HG02678 (cell line): ENCODE results near the gene KCNB1.

ENCODE experiments used
- ATAC-seq: cut with Tn5 transposase; IDR thresholded peaks from one replicate; pipeline ENCODE4 v1.9.1; 2021; ENCODE audit warnings: mild to moderate bottlenecking, moderate library complexity; ENCODE audit not compliant: unreplicated experiment

The KCNB1 gene

GRCh38 chr20:49501917-49502316 is 19.4 kb upstream of the KCNB1 start:
- ATAC-seq = no peak

- no peak for ATAC-seq
Observed at GRCh38 chr20:49497398-49497669, 14.9 kb upstream of the KCNB1 start.

DNA sequence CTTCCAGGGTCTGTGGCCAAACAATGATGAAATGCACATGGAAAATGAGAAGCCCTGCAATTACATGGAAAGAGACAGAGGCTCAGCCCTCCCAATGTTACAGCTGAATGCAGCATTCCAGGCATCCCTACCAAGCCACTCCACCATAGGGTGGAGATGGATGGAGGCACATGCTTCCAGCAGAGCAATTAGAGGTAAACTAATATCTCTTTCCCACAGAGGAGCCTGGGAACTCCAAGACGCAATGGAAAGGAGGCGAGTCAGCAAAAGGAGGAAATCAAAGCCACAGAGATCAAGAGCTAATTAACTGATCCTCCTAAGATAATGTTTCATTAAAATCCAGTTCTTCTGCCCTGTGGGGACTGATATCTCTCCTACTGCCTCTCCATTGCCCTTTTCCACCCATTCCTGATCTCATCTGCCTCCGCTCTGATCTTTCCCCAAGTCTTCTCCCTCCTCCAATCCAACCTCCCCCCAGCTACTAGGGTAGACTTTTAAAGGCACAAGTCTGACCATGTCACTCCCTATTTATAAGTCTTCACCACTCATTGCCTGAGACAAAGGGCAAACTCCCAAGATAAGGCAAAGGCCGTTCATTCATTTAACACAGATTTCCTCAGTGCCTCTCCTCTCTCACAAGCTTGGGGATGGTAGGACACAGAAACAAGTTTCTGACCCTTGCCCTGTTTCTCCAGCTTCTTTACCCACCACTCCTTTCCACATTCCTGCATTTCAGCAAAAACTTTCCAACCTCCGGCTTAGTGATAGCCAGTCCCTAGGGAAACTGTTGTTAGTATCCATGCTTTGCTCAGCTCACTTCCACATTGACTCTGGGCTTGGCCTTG is 14.3 kb upstream of the KCNB1 start:
- ATAC-seq = no peak

GRCh38 chr20:49496043-49496442 is 13.6 kb upstream of the KCNB1 start:
- ATAC-seq = no peak

GRCh38 chr20:49490689-49491088 is 8.2 kb upstream of the KCNB1 start:
- ATAC-seq = no peak

DNA sequence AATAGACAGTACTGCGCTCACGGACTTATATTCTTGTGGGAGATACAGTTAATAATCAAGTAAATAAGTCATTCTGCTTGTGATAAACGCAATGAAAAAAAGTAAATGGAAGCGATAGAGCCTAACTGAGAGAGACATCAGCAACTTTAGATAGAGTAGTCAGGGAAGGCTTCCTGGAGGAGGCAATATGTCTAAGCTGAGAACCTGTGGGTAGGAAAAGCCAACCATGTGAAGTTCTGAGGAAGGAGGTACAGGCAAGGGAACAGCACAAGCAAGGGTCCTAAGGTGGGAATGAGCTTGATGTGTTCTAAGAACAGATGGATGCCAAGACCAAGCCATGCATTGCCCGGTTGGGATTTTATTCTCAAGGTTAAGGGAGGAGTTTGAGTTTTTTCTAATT is 7.2 kb upstream of the KCNB1 start:
- ATAC-seq = no peak

DNA sequence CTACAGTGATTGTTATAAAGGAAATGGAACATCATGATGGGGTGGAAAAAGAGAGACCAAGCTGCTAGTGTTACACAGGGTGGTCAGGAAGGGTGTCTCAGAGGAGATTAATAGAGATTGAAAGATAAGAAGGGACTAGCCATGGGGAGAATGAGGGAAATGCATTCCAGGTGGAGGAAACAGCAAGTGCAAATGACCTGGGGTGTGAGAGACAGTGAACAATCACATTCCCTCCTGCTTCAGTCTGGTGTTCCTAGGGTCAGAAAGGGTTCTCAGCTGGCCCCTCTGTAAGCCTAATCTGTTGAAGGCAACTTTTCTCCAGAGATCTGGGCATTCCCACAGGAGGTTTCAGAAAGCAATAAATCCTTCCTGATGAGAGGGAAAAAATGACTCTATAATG is 3.6 kb upstream of the KCNB1 start:
- ATAC-seq = no peak

DNA sequence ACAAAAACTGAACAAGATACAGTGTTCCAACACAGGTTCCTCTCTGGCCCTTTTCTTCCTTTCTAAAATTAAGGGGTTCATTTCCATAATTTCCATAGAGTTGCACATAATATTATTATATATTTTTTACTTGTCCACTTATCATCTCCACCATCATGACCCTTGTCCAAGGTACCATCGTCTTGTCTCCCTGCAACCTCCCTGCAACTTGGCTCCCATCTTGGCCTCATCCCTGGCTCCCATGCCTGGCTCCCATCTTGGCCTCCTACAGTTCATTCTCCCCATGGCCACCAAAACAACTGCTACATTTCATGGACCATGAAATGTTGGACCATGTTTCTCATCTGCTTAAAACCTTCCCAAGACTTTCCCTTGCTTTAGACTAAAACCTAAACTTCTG is 3.1 kb upstream of the KCNB1 start:
- no peak for ATAC-seq

DNA sequence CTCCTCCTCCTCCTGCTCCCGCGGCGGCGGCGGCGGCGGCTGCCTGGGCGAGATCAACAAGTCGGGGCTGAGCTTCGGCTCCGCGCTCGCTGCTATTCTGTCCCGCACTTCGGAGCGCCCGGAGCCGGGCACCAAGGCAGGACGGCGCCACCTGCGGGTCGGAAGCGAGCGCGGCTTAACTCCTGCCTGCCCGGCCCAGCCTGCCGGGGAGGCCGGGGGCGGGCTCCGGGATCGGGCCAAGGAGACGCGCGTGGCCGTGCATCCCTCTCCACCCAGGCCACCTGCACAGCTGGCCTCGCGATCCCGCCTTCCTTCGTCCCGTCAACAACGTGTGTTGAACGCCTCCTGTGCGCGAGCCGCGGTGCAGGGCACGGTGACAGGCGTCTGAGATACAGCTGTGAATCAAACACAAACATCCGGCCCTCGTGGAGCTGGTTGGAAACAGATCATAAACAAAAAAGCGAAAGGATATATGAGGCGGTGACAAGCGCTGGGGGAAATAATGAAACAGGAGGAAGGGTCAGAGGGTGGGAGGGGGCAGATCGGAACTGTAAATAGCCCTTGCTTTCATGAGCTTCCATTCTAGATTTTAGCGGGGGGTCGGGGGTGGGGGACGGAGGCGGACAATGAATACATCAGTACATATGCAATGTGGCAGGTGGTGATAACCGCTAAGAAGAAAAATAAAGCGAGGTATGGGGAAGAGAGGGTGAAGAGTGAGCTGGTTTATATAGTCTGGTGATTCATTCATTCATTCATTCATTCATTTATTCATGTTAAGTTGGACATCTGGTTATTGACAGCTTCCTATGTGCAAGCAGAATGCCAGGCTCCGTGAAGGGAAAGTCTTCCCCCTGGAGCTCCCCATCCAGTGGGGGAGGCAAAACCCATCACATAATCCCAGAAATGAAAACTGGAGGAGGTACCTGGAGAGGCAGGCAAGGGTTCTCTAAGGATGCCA is 2.0 kb upstream of the KCNB1 start:
- no peak for ATAC-seq

DNA sequence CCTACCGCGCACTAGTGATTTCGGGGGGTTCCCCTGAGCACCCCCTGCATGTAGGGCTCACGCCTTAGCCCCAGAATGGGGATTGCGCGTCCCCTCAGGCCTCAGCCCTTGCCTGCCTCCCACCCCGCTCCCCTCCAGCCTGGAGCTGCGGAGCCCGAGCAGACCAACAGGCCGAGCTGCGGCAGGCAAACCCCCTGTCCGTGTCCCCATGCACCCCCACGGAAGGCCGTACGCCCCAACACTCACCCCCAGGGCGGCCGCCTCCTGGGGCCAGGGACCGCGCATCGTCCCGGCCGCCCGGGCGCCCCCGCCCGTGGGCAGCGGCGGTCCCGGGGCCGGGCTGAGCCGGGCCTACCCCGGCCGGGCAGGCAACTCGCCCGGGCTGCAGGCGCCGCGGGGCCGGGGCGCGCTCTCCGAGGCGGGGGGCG is 1.2 kb upstream of the KCNB1 start:
- no peak for ATAC-seq

- no peak for ATAC-seq
Observed at GRCh38 chr20:49483018-49483695, 689 bp upstream of the KCNB1 start.

DNA sequence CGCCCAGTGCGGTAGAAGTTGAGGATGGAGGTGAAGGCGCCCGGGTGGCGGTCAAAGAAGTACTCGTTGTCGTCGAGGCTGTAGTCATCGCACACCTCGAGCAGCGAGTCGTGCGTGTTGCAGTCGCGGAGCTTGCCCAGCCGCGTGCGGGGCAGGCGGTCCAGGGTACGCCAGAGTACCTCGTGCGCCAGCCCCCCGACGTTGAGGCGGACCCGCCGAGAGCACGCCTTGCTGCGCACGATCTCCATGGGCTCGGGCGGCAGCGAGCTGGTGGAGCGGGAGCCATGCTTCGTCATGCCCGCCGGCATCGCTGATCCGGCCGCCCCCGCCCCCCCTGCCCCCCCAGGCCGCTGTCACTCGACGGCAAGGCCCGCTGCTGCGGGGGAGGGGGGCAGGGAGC is 295 bp downstream of the KCNB1 start:
- ATAC-seq = no peak

- ATAC-seq = no peak
Observed at GRCh38 chr20:49481116-49481515, 1.4 kb downstream of the KCNB1 start.

DNA sequence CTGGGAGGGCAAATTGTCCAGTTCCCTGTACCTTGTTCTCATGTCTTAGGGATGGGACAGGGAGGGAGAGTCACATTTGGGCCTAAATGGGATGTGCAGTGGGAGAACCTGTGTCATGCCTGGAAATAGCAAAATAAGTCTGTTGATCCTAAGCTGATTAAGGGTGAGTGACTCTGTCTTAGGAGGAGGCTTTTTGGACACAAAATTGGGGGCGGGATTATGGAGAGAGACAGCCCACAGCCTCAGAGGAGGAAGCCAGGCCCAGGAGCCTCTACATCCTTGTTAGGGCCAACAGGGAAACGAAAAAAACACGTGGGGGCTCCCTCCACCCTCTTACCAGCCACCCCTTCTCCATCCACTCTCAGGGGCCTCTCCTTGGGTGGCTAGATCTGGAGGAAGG is 2.2 kb downstream of the KCNB1 start:
- no peak for ATAC-seq

DNA sequence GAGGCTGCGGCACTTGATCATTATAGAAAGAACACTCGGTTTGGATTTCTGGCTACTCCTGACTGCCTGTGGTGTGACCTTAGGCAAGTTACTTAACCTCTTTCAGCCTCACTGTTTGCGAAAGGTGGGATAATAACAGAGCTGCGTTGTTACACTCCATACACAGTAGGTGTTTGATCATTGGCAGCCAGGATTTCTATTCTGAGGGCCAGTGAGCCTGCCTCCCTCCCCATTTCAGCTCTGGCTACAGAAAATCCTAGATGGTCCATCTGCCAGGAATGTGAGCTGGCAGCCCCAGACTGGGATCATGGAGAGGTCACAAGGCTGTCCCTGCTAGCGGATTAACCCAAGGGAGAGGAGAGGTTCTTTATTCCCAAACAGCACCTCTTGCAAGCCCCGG is 2.7 kb downstream of the KCNB1 start:
- no peak for ATAC-seq

GRCh38 chr20:49478754-49479689 is 3.4 kb downstream of the KCNB1 start:
- no peak for ATAC-seq

GRCh38 chr20:49478266-49478665 is 4.2 kb downstream of the KCNB1 start:
- no peak for ATAC-seq

- ATAC-seq = no peak
Observed at GRCh38 chr20:49477200-49477599, 5.3 kb downstream of the KCNB1 start.

- no peak for ATAC-seq
Observed at GRCh38 chr20:49476016-49476355, 6.5 kb downstream of the KCNB1 start.

DNA sequence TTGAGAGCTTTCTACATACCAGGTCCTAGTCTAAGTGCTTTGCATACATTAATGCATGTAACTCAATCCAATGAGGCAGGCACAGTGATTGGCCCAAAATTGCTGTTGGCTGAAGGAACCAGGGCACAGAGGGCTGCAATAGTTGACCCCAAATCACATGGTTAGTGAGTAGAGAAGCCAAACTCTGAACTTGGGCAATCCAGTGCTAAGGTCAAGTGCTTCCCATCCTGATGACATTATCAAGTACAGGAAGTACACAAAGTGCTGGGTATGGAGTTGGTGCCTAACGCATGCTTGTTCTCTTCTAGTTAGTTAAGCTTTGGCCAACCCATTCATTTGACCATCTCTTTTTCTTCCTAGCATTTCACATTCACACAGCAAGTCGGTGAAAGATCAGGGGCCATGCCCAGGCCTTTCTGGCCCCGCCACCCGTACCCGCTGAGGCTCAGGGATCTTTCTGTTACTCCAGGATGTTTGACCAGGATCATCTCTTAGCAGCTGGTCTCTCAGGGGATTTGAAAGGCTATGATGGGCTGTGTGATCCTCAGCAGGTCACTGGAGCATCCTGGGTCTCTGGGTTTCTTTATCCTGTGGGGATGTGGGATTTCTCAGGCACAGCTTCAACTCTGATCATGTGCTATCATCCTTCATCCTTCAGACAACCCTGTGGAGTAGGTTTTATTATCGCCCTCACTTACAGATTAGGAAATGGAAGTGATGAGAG is 7.0 kb downstream of the KCNB1 start:
- ATAC-seq = no peak
